Stimulated activated CD8-positive, alpha-beta memory T cell treated with anti-CD3 and anti-CD28 coated beads, Interleukin-7, amount 100 ng/mL, for 1 hour (primary cell): ENCODE results near the gene WDR12.
"Not testable (repeated sequence)": the region's sequence is repeated elsewhere in the genome, so short reads cannot be mapped to it uniquely, and the experiment has no call there.

Source experiments
- DNase-seq, 2 donors: peaks; one replicate each; pipeline ENCODE4 v3.0.0-alpha.2; 2020; ENCODE audit warnings: low read depth in 2 of 2

WDR12 gene

DNA sequence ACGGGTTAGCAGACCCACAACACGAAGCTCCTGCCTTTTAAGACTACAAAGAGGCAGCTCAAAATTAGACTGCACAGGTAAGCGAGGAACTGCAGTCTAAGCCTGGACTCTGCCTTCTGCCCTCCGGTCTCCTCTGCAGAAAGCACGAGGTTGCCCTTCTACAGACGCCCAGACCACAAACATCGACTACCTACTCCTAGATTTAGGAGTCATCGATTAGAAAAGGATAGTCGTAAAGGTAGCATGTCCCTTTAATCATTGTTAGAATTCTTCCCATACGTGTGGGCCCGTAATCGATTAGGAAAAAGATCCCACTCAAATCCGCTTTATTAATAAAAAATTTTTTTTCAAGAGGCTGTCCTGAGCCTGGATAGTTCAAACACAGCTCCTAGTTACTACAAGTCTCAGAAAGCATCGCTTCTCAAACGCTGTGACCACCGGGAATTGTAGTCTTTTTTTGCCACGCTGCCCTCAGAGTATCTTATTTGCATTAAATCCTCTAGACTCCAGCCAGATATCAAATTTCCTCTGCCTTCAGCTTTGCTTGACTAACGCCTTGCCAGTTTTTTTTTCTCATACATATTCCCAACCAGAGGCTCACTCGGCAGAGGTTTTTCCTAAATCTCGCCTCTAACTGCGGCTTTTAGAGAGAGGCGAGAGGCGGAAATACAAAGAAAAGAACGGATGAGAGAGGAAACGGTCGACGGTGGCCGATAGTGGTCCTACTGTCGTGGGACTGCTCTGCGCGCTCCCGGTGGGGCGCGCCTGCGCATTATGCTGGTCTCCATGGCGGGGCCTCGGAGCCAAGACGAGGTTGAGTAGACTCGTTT lies at the start of gene WDR12, which contains the start of gene CARF:
Gene WDR12, minus strand, starts transcription at position 162 of the 830 bp plus-strand sequence. CDS start 197 bp downstream, outside the sequence.
Gene CARF, plus strand, starts transcription at position 764 of the 830 bp plus-strand sequence. CDS start 29,628 bp downstream, outside the sequence.
- peak; percentile 74 to 82 for DNase-seq

DNA sequence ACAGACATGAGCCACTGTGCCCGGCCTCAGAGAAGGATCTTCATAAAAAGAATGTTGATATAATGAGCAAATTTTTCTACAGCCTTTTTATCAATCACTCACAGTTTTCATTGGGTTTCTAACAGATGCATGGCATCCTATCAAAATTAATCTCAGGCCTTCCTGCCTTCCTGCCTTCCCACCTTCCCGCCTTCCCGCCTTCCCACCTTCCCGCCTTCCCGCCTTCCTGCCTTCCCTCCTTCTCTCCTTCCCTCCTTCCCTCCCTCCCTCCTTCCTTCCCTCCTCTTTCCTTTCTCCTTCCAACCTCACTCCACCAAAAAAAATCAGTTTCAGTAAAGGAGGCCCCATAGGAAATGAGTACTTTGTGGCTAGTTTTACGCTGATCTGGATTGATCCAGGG lies 49.1 kb upstream of the WDR12 start:
- no peak for DNase-seq

DNA sequence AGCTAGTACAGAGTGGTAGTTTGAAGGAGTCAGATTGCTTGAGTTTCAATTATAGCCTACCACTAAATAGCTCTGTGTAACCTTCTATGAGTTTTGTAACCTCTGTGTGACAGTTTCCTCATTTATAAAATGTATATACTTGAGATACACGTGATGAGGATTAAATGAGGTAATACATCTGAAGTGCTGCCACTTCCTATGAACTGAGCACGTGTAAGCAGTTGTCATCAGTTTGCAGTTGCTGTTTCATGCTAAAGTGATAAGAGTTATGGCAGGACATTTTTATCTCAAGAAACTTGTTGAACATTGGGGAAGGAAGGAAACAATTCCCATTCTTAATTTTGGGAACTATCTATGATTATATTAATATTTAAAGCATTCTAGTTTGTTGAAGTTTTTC lies 39.1 kb upstream of the WDR12 start:
- no peak for DNase-seq

DNA sequence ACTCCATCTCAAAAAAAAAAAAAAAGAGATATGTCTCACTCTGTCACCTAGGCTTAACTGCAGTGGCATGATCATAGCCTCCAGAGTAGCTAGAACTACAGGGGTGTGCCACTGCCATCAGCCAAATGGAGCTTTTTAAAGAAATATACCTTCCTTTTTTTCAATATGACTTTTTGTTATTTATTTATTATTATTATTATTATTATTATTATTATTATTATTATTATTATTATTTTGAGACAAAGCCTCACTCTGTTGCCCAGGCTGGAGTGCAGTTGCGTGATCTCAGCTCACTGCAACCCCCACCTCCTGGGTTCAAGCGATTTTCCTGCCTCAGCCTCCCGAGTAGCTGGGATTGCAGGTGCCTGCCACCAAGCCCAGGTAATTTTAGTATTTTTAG lies 37.9 kb upstream of the WDR12 start:
- DNase-seq = not testable (repeated sequence)

GRCh38 chr2:202945497-202945896 lies 34.0 kb upstream of the WDR12 start:
- no peak for DNase-seq

DNA sequence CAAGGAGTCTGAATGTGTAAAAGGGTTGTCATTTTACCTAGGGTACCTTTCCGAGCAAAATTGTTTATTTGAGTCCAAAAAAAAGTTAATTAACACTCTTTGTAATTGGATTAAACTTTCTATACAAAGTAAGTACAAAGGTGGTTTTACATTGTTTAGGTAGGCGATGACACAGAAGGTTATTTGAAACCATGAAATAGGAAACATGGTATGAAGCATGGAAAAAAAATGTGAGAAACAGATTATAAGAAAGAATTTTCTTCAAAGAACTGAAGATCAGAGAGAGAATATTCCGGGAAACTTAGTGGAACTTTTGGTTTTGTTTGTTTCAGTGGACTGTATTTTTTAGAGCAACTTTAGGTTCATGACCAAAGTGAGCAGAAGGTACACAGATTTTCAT lies 33.3 kb upstream of the WDR12 start:
- DNase-seq = no peak

- no peak for DNase-seq
These were observed 32.9 kb upstream of the WDR12 start for GRCh38 chr2:202944408-202944807.

DNA sequence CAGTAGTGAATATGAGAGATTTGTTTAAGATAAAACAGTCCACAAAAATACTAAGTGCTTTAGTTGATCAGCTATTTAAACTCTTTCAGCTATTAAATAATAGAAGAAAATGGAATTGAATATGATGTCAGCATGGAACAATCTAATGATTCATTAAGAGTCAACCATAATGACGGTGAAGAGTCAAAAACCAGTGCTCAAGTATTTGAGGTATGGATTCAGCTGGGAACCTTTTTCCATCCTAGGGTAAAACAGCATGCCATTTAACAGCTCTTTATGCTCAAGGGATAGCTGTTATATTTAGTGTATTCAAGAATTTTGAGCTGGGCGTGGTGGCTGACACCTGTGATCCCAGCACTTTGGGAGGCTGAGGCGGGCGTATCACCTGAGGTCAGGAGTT lies 30.3 kb upstream of the WDR12 start:
- DNase-seq = no peak

DNA sequence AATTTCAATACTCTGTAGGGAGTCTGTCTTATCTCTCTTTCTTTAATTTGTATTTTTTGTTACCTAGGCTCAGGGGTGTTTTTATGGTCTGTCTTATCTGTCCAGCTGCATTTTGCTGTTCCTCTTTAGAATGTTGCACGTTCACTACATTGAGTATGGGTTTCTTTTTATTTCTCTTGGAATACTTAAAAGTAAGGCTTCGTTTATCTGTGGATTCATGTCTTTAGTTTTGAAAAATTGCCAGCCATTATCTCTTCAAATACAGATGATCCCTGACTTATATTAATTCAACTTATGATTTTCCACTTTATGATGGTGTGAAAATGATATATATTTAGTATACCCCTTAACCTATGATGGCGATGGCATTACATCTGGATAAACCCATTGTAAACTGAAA lies 27.5 kb upstream of the WDR12 start:
- no peak for DNase-seq

GRCh38 chr2:202934456-202934855 lies 23.0 kb upstream of the WDR12 start:
- no peak for DNase-seq

DNA sequence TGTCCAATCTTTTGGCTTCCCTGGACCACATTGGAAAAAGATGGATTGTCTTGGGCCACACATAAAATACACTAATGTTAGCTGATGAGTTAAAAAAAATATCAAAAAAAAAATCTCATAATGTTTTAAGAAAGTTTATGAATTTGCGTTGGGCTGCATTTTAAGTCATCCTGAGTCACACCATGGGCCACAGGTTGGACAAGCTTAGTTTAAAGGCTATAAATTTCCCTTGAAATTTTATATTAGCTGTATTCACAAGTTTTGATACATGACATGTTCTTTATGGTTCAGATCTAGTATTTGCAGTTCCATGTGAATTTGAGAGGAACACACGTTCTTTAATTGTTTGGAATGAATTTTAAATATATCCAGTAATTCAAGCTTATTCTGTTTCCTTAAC lies 22.5 kb upstream of the WDR12 start:
- DNase-seq = no peak

DNA sequence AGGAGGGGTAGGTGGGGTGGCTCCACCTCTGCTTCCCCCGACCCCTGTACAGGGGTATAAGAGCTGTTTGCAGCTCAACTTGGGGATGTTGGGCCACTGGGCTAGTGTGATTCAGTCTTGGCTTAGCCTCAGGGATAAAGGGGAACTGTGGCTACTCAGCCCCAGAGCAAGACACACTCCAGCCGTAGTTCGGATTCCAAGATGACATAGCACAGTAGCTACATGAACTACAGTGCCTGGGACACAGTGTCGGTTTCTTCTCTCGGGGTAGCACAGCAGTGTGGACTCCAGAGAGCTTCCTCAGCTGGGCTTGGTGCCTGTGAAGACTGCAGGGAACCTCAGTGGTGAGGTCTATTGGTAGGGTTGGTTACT lies 21.7 kb upstream of the WDR12 start:
- no peak for DNase-seq

DNA sequence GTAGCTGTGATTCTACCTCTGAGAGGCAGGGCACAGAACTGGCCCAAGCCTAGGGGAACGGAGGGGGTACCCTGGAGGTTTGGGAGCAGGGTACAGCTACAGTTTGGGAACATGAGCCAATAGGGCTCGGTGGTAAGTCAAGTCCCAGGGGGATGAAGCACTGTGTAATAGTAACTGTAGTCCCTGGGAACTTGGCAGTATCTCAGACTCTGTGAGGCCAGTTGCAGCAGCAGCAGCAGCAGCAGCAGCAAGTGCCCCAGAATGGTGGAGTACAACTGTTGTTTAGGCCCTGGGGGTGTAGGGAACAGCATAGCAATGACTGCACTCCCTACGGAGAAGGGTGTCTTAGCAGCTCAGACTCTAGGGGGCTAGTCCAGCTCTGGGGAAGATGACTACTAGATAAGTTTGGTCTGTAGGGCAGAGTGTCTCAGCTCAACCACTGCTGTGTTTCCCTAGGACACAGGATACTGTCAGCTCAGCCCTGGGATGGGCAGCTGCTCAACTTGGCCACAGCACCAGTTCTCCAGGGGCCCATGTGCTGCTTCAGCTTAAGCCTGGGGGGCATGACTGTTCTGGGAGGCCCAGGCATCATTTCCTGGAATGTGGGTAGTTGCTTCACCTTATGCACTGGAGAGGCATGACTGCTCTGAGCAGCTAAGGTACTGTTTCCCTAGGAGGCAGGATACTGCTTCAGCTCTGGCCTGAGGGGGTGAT lies 21.1 kb upstream of the WDR12 start:
- DNase-seq = no peak

GRCh38 chr2:202918860-202919259 lies 7.4 kb upstream of the WDR12 start:
- no peak for DNase-seq

DNA sequence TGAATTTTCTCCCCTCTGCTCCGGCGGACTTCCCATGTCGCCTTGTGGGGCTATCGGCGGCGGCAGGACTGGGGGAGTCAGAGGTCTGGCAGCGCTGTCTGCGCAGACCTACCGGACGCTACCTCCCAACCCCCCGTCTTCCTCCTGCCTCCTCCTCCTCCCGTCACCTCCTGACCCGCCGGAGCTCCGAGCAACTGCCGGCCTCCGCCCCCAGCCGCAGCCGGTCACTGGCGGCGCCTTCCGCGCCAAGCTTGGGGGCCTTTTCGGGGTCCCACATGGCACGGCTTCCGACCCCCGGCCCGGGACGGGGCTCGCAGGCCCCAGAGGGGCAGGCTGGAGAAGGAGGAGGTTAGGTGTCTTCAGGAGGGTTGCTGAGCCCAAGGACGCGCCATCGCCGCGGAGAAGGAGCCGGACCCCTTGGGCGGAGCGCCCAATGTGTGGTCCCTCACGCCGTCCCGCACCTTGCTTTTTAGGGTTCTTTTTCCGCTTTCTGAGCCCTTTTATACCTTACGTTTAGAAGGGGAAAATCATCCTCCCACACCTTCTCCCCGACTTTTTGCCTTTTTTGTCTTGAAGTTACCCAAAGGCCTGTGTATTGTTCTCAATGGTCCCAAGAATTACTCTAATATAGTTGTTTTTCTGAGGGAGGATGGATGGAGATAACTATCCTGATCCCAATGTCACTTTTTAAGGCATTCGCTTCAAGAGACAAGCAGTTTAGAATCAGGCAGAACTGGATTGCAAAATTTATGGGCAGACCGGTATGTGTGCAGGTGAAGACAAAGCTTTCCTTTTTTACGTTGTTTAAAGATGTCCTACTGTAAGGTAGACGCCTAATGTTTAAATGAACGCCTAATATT lies 1.1 kb upstream of the WDR12 start:
- not testable (repeated sequence) for DNase-seq

DNA sequence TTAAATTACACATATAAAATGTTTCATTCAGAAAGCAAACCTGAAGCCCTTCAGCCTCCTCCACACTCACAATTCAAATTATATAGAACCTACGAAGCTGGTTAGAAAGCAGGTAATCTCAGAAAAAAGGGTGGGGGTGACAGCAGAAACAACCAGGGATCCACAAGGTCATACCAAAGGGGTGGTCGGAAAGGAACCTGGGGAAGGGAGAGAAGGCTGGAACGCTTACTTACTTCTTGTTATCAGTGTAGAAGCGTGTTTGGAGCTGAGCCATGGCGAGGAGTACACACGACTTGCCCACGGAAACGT lies 316 bp downstream of the WDR12 start:
- DNase-seq = no peak

GRCh38 chr2:202910698-202911097 lies 775 bp downstream of the WDR12 start:
- DNase-seq = no peak

GRCh38 chr2:202910250-202910649 lies 1.2 kb downstream of the WDR12 start:
- DNase-seq = not testable (repeated sequence)

GRCh38 chr2:202909394-202910192 lies 1.9 kb downstream of the WDR12 start:
- no peak for DNase-seq

- no peak for DNase-seq
These were observed 3.3 kb downstream of the WDR12 start for GRCh38 chr2:202908186-202908585.

GRCh38 chr2:202905507-202905906 lies 6.0 kb downstream of the WDR12 start:
- DNase-seq = not testable (repeated sequence)
